PC-3 (cell line): ENCODE data around the gene FARP1. TPM values are rescaled to one million over a fixed set of nuclear protein-coding genes. Genes with fewer than 3 reads are reported as not detected.

Source experiments
- ATAC-seq: fragments of 200-7000 bp; cut with Tn5 transposase; 2 replicates; pipeline ENCODE4 v1.9.1; 2020; ENCODE audit warnings: mild to moderate bottlenecking, moderate library complexity
- BruUV-seq: library from RNA; stranded (reverse); fragments of 400-500 nt; replicated peaks from 2 replicates; lab custom pipeline; 2021; lab: Mats Ljungman, UMichigan
- CTCF ChIA-PET: fragments of 300-600 bp; sonication (Branson Sonifier 250); formaldehyde crosslinking; loops from one replicate; lab custom pipeline; 2022; ENCODE audit warnings: antibody characterized with exemption; lab: Charles Lee
- POLR2A ChIA-PET: fragments of 300-600 bp; sonication (Branson Sonifier 250); formaldehyde crosslinking; loops from one replicate; lab custom pipeline; 2022; ENCODE audit warnings: antibody characterized with exemption; ENCODE audit not compliant: unreplicated experiment; lab: Charles Lee
- DNase-seq: peaks from one replicate; pipeline ENCODE4 v3.0.0-alpha.2; 2015
- H2AFZ ChIP-seq: fragments of 300-600 bp; sonication (generic); 2 replicates; pipeline ENCODE4 v1.6.0; 2016; ENCODE audit warnings: antibody characterized with exemption, low read length
- H3F3A ChIP-seq: fragments of 300-600 bp; sonication (generic); one replicate; pipeline ENCODE4 v1.6.0; 2017; ENCODE audit warnings: antibody characterized with exemption, low read length, control low read depth, mild to moderate bottlenecking; ENCODE audit not compliant: unreplicated experiment
- H3K27ac ChIP-seq: fragments of 300-600 bp; sonication (generic); 2 replicates; pipeline ENCODE4 v1.5.1; 2016; ENCODE audit warnings: mild to moderate bottlenecking, low read length
- H3K27me3 ChIP-seq: fragments of 300-600 bp; sonication (generic); 2 replicates; pipeline ENCODE4 v1.6.1; 2016; ENCODE audit warnings: low read length, mixed read lengths
- H3K36me3 ChIP-seq: fragments of 300-600 bp; sonication (generic); 2 replicates; pipeline ENCODE4 v1.6.1; 2016; ENCODE audit warnings: low read depth, mixed run types, low read length, mixed read lengths
- H3K4me1 ChIP-seq: fragments of 300-600 bp; sonication (generic); 2 replicates; pipeline ENCODE4 v1.5.1; 2016; ENCODE audit warnings: low read length; ENCODE audit not compliant: insufficient read depth
- H3K4me2 ChIP-seq: fragments of 300-600 bp; sonication (generic); 2 replicates; pipeline ENCODE4 v1.6.0; 2016; ENCODE audit warnings: low read length
- H3K4me3 ChIP-seq: fragments of 300-600 bp; sonication (generic); 2 replicates; pipeline ENCODE4 v1.5.1; 2016; ENCODE audit warnings: mild to moderate bottlenecking, low read length, mixed read lengths
- H3K79me2 ChIP-seq: fragments of 300-600 bp; sonication (generic); 2 replicates; pipeline ENCODE4 v1.6.1; 2017; ENCODE audit warnings: low read length, mixed read lengths
- H3K9ac ChIP-seq: fragments of 300-600 bp; sonication (generic); 2 replicates; pipeline ENCODE4 v1.6.0; 2016; ENCODE audit warnings: mild to moderate bottlenecking, low read length
- H3K9me2 ChIP-seq: fragments of 300-600 bp; sonication (generic); replicated peaks from 2 replicates; pipeline ENCODE4 v1.6.1; 2016; ENCODE audit warnings: mixed run types, low read length, mixed read lengths
- H3K9me3 ChIP-seq: fragments of 300-600 bp; sonication (generic); 2 replicates; pipeline ENCODE4 v1.6.1; 2016; ENCODE audit warnings: low read length, mixed read lengths
- H4K20me1 ChIP-seq: fragments of 300-600 bp; sonication (generic); 2 replicates; pipeline ENCODE4 v1.6.1; 2016; ENCODE audit warnings: low read length, mixed read lengths
- CTCF ChIP-seq: fragments of 300-600 bp; sonication (generic); conservative IDR thresholded peaks from 2 replicates; pipeline ENCODE4 v1.5.1; 2017; ENCODE audit warnings: antibody characterized with exemption, low read depth, mild to moderate bottlenecking, low read length
- EZH2 ChIP-seq: fragments of 300-600 bp; sonication (generic); IDR thresholded peaks from one replicate; pipeline ENCODE4 v1.6.1; 2017; ENCODE audit warnings: antibody characterized with exemption, mild to moderate bottlenecking, low read length; ENCODE audit not compliant: unreplicated experiment
- EZH2phosphoT487 ChIP-seq: fragments of 300-600 bp; sonication (generic); IDR thresholded peaks from 2 replicates; pipeline ENCODE4 v1.6.1; 2018; ENCODE audit warnings: mild to moderate bottlenecking, antibody characterized with exemption, low read length, borderline replicate concordance
- intact Hi-C: fragments of 100-400 bp; cut with micrococcal nuclease; formaldehyde crosslinking; loops from 2 replicates; pipeline ENCODE4 v1.9.0; 2023
- total RNA-seq: library from RNA; depleted of rRNA; stranded (reverse); fragments of >200 nt; gene quantifications from 2 replicates; pipeline ENCODE4 v1.2.3, GENCODE V29; 2014

The FARP1 gene
- total RNA-seq, 1 experiment from 2014 or later = 18.2 TPM

DNA sequence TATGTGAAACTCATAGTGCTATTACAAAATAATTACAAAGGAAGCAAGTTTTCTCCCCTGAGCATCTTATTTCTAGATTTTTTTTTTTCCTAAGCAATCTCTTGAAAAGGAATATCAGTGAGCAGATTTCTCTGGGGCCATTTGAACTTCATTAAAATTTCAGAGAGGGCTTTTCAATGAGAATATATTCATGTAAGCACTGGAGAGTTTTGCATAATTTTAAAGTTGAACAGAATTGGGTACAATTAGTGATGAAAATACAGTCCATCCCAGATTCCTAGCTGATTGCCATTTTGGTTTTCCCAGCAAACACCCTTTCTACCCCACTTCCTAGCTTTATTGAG is 101.0 kb downstream of the FARP1 start:
- no TSS peak for BruUV-seq
- CTCF ChIA-PET = no interaction called here

DNA sequence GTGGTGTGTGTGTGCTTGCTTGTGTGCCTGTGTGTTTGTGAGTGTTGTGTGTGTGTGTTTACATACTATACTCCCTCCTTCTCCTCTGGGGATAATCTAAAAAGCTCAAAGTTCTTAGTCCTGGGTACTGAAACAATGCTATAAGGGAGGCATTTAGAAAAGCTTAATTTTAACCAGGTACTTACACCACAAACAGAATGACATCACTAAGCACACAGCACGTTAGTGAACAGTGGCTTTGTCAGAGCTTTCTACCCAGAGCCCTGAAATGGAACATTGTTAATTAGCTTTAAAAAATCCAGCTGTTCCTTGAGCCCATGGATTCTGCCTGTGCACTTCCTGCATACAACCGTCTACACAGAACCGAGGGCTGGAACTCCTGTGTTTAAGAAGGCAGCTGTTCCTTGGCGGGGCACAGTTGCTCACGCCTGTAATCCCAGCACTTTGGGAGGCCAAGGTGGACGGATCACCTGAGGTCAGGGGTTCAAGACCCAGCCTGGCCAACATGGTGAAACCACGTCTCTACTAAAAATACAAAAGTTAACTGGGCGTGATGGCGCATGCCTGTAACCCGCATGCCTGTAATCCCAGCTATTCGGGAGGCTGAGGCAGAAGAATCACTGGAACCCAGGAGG is 103.8 kb downstream of the FARP1 start:
- H3K36me3 ChIP-seq = no peaks in the 10 kb centered on the region
- CTCF ChIA-PET = no interaction called here
- no peaks in the 10 kb centered on the region for H3K4me1 ChIP-seq
- H3K27me3 ChIP-seq = no peaks in the 10 kb centered on the region
- no peak overlapping the region for H3K9ac ChIP-seq
- POLR2A ChIA-PET = no interaction called here
- no peaks in the 10 kb centered on the region for H3K79me2 ChIP-seq
- intact Hi-C loops = no loop called here
- no peaks in the 10 kb centered on the region for H4K20me1 ChIP-seq
- no peak for TF ChIP-seq EZH2
- no peak for TF ChIP-seq EZH2phosphoT487
- no peak for TF ChIP-seq CTCF
- no peak overlapping the region for H3K4me3 ChIP-seq
- H3K9me2 ChIP-seq = no peaks in the 10 kb centered on the region
- BruUV-seq = no TSS peak
- H3F3A ChIP-seq = no peaks in the 10 kb centered on the region
- no peak overlapping the region for H2AFZ ChIP-seq
- ATAC-seq (no peak), DNase-seq (no peak)
- no peaks in the 10 kb centered on the region for H3K9me3 ChIP-seq
- no peak overlapping the region for H3K4me2 ChIP-seq
- H3K27ac ChIP-seq = no peak overlapping the region

More for the DNA sequence above, 101.0 kb downstream of the FARP1 start:
- no peaks in the 10 kb centered on the region for H3K27me3 ChIP-seq
- no peaks in the 10 kb centered on the region for H3K79me2 ChIP-seq
- H3K9ac ChIP-seq = no peak overlapping the region
- intact Hi-C loops = no loop called here
- H4K20me1 ChIP-seq = no peaks in the 10 kb centered on the region
- no peak for DNase-seq
- no peaks in the 10 kb centered on the region for H3K9me2 ChIP-seq
- ATAC-seq = no peak
- TF ChIP-seq CTCF = no peak
- TF ChIP-seq EZH2 = no peak
- TF ChIP-seq EZH2phosphoT487 = no peak
- H3K4me2 ChIP-seq = no peak overlapping the region
- H3K36me3 ChIP-seq = no peaks in the 10 kb centered on the region
- no peaks in the 10 kb centered on the region for H3K4me1 ChIP-seq
- H3F3A ChIP-seq = no peaks in the 10 kb centered on the region
- POLR2A ChIA-PET = no interaction called here
- H3K9me3 ChIP-seq = no peaks in the 10 kb centered on the region
- no peak overlapping the region for H2AFZ ChIP-seq
- H3K27ac ChIP-seq = no peak overlapping the region
- no peak overlapping the region for H3K4me3 ChIP-seq

- CTCF ChIA-PET = no interaction called here
- no TSS peak for BruUV-seq
- no peak overlapping the region for H3K4me3 ChIP-seq
Observed at GRCh38 chr13:98251708-98252107, 108.8 kb downstream of the FARP1 start.

More at GRCh38 chr13:98251708-98252107, 108.8 kb downstream of the FARP1 start:
- Histone ChIP-seq H3K27ac (no peak overlapping the region), H3K9me3 (no peaks in the 10 kb centered on the region), H3K9me2 (no peaks in the 10 kb centered on the region), H3F3A (no peaks in the 10 kb centered on the region), H3K27me3 (no peaks in the 10 kb centered on the region), H3K79me2 (no peaks in the 10 kb centered on the region), H3K9ac (no peak overlapping the region), H4K20me1 (no peaks in the 10 kb centered on the region), H2AFZ (no peak overlapping the region), H3K4me1 (no peaks in the 10 kb centered on the region), H3K36me3 (no peaks in the 10 kb centered on the region), H3K4me2 (no peak overlapping the region)
- ATAC-seq (no peak), DNase-seq (no peak)
- TF ChIP-seq EZH2 (no peak), CTCF (no peak), EZH2phosphoT487 (no peak)
- POLR2A ChIA-PET = no interaction called here
- intact Hi-C loops = no loop called here
